Thoracic aorta (tissue), 2 donors: ENCODE measurements around the gene FZD2. TPM values are rescaled to one million over a fixed set of nuclear protein-coding genes. Genes with fewer than 3 reads are reported as not detected.
A peak's percentile ranks its signal among the peaks of the same experiment; 100 is the strongest.
"Not testable (repeated sequence)": the region's sequence is repeated elsewhere in the genome, so short reads cannot be mapped to it uniquely, and the experiment has no call there.

Experiments used
- ATAC-seq: fragments of 150-250 bp; one replicate; pipeline ENCODE4 v1.8.0; 2017; ENCODE audit warnings: low read depth; ENCODE audit not compliant: insufficient number of reproducible peaks, low FRiP score
- DNase-seq: peaks from one replicate; pipeline ENCODE4 v3.0.0-alpha.2; 2020; ENCODE audit warnings: low spot score
- H3K27ac ChIP-seq, 2 donors: fragments of 200-600 bp; sonication (generic); 1 replicate in 1 of 2; 2 replicates in 1 of 2; pipeline ENCODE4 v1.5.1; 2016; ENCODE audit warnings: mild to moderate bottlenecking in 2 of 2, moderate library complexity in 2 of 2
- H3K27me3 ChIP-seq: fragments of 200-600 bp; sonication (generic); replicated peaks from 2 replicates; pipeline ENCODE4 v1.6.0; 2016; ENCODE audit warnings: mild to moderate bottlenecking; ENCODE audit not compliant: insufficient read depth
- H3K36me3 ChIP-seq: fragments of 200-600 bp; sonication (generic); one replicate; pipeline ENCODE4 v1.5.1; 2016
- H3K4me1 ChIP-seq, 2 donors: fragments of 200-600 bp; sonication (generic); 1 replicate in 1 of 2; 2 replicates in 1 of 2; pipeline versions ENCODE4 v1.5.1 to v1.6.0; 2016; ENCODE audit warnings: low read depth in 2 of 2, mild to moderate bottlenecking in 1 of 2; ENCODE audit not compliant: control insufficient read depth in 1 of 2
- H3K4me3 ChIP-seq: fragments of 200-600 bp; sonication (generic); 2 replicates; pipeline ENCODE4 v1.5.1; 2016; ENCODE audit warnings: mild to moderate bottlenecking
- H3K9me3 ChIP-seq: fragments of 200-600 bp; sonication (generic); 2 replicates; pipeline ENCODE4 v1.5.1; 2016
- CTCF ChIP-seq: fragments of 200-600 bp; sonication (generic); IDR thresholded peaks from one replicate; pipeline ENCODE4 v1.5.1; 2019; ENCODE audit warnings: antibody characterized with exemption
- total RNA-seq, 2 donors: library from RNA; depleted of rRNA; stranded (reverse); fragments of >200 nt; gene quantifications; one replicate each; pipeline versions ENCODE4 v1.1.0 to v1.2.3, GENCODE V29; 2016

The FZD2 gene
- 10 to 100 TPM; 12.6 to 24.2 TPM for total RNA-seq

DNA sequence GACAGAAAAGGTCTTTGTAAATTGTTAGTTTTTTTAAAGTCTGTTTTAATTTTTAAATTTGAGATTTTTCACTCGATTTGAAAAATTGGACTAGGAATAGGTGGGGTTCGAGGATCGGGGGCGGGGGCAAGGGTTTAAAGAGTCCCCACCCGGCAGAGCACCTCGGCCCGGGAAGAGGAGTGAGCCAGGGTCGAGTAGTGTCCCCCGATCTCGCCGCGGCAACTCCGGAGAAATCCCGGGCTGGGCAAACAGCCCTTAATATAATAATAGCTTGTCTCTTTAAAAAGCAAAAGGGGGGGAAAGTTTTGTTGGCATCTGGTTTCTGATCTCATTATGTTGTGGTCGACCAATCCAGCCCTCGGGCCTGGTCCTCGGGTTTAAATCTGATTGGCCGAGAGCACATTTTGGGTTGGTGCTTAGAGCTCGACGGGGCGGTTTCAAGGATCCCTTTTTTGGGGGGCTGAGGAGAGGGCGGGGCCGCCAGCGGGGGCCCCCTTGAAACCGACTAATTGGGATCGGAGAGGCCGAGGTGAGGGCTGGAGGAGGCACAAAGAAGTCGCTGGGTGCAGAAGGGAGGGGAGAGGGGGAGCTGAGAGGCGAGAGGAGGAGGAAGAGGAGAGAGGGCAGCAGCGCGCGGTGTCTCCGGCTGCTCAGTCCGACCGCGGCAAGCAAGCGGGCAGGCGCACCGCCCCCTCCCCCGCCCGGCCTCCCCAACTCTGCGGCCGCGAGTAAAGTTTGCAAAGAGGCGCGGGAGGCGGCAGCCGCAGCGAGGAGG, at the start of gene FZD2:
FZD2 (plus strand) TSS at position 653 of the 775 bp plus-strand sequence. CDS start 205 bp downstream, outside the sequence.
- no peaks in the 10 kb centered on the region for H3K27me3 ChIP-seq
- peak; percentile 89 for ATAC-seq
- peak within 1 kb of the TSS; percentile 83 for H3K4me3 ChIP-seq
- peak within 1 kb of the TSS; percentile 83 to 89 for H3K27ac ChIP-seq
- DNase-seq: peak; percentile 85
- peaks cover 15 to 24% of the 10 kb centered on the region in 2 donors for H3K4me1 ChIP-seq
- no peaks in the 10 kb centered on the region for H3K9me3 ChIP-seq
- no peaks in the 10 kb centered on the region for H3K36me3 ChIP-seq
- TF ChIP-seq CTCF: no peak

DNA sequence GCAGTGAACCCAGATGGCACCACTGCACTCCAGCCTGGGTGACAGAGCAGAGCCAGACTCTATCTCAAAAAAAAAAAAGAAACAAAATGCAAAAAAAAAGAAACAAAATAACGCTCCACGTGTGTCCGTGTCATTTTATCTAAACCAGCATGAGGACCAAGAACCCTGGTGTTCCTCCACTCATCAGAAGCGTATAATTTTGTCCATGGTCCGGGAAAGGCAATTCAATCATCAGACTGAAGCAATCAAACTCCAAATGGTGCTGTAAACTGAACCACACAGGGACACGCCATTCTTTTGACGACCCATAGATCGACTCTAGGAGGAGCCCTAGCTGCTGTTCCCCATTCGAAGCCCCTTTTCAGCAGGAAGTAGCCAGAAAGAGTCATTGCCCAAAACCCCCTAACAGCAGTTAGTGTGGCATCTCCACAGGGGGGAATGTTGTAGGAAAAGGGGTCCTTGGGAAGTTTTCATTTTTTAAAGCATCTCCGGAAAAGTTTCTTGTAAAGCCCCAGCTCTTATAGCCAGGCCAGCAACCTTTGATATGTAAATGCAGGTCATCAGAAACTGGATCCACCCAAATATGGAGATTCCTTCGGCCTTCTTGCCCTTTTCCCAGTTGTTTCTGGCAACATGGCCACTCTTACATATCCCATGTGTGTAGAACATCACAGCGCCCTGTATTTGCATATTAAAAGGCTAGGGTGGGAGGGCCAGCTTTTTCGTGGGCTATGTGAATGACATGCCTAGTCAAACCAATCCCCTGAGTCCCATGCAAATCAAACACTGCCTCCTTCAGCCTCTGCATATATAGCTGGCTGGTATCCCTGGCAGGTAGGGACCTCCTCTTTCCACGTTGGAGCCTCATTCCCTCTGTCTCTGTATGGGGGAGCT, 45.8 kb upstream of the FZD2 start:
- not testable (repeated sequence) for H3K4me3 ChIP-seq, H3K4me1 ChIP-seq, DNase-seq, H3K27ac ChIP-seq, ATAC-seq, H3K9me3 ChIP-seq, H3K36me3 ChIP-seq, H3K27me3 ChIP-seq

- Histone ChIP-seq H3K27me3 (no peaks in the 10 kb centered on the region), H3K4me3 (no peak overlapping the region), H3K4me1 (no peaks in the 10 kb centered on the region), H3K36me3 (no peaks in the 10 kb centered on the region), H3K9me3 (no peaks in the 10 kb centered on the region), H3K27ac (no peak overlapping the region)
- no peak for TF ChIP-seq CTCF
- DNase-seq (no peak), ATAC-seq (no peak)
Observed at GRCh38 chr17:44518032-44518431, 39.3 kb upstream of the FZD2 start.

GRCh38 chr17:44522883-44523671, 34.2 kb upstream of the FZD2 start:
- no peaks in the 10 kb centered on the region for H3K4me1 ChIP-seq
- H3K36me3 ChIP-seq: no peaks in the 10 kb centered on the region
- TF ChIP-seq CTCF: peak; percentile 42
- no peak overlapping the region for H3K27ac ChIP-seq
- no peak overlapping the region for H3K4me3 ChIP-seq
- no peak for ATAC-seq
- H3K9me3 ChIP-seq: no peaks in the 10 kb centered on the region
- no peak for DNase-seq
- no peaks in the 10 kb centered on the region for H3K27me3 ChIP-seq

- no peaks in the 10 kb centered on the region for H3K27me3 ChIP-seq
- no peak overlapping the region for H3K4me3 ChIP-seq
- H3K9me3 ChIP-seq: no peaks in the 10 kb centered on the region
- no peaks in the 10 kb centered on the region for H3K36me3 ChIP-seq
- no peaks in the 10 kb centered on the region for H3K4me1 ChIP-seq
- ATAC-seq: no peak
- no peak overlapping the region for H3K27ac ChIP-seq
- DNase-seq: no peak
- no peak for TF ChIP-seq CTCF
Observed at GRCh38 chr17:44523672-44523972, 33.7 kb upstream of the FZD2 start.
